M059J (cell line): ENCODE measurements around the gene ZNF135. TPM values are rescaled to one million over a fixed set of nuclear protein-coding genes. Genes with fewer than 3 reads are reported as not detected.
A peak's percentile ranks its signal among the peaks of the same experiment; 100 is the strongest.

Source experiments
- DNase-seq: peaks from one replicate; pipeline ENCODE4 v3.0.0-alpha.2; 2012; ENCODE audit warnings: low read depth
- total RNA-seq: library from RNA; depleted of rRNA; stranded (reverse); fragments of >200 nt; shearing (Covaris generic); gene quantifications from 2 replicates; pipeline ENCODE4 v1.2.3, GENCODE V29; 2014; rRNA removed

The ZNF135 gene
- total RNA-seq, result 1.8 and 2.0 TPM in 2 replicates

DNA sequence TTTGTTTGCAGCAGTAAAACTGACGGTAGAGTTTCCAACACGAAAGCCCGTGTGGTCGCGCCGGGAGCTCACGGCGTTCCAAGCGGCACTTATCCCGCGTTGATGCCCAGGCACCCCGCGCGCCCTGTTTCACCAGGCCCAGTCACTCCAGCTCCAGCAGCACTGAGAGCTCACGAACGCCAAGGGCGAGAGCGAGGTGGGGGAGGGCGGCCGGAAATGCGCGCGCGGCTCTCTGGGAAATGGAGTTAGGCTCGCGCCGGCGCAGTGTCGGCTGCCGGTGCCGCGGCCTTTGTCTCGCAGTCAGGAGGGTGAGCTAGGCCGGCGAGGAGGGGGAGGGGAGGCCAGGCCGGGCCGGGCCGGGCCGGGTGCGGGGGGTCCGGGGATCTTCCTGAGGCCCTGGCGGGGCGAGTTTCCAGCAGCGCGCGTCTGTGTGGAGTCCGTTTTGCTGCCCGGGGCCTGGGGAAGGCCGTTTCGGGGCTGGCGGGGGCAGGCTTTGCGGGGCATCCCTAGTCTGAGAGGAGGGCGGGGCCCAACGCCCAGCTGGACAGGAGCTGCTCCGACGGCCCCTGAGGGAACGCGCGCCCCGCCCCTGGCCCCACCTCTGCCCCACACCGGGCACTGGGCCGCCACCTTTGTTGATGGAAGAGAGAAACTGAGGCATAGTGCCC lies at the start of gene ZNF135:
ZNF135 (plus strand) TSS at position 280 of the 668 bp plus-strand sequence. CDS start 721 bp downstream, outside the sequence.
- DNase-seq, result peak; percentile 84

- peak; percentile 2 for DNase-seq
These were observed 49.8 kb upstream of the ZNF135 start for GRCh38 chr19:58009301-58009665.

- peak; percentile 62 for DNase-seq
These were observed 49.3 kb upstream of the ZNF135 start for GRCh38 chr19:58009666-58010301.

- no peak for DNase-seq
These were observed 48.6 kb upstream of the ZNF135 start for GRCh38 chr19:58010507-58010906.

GRCh38 chr19:58014141-58014540 lies 44.9 kb upstream of the ZNF135 start:
- DNase-seq, result no peak

DNA sequence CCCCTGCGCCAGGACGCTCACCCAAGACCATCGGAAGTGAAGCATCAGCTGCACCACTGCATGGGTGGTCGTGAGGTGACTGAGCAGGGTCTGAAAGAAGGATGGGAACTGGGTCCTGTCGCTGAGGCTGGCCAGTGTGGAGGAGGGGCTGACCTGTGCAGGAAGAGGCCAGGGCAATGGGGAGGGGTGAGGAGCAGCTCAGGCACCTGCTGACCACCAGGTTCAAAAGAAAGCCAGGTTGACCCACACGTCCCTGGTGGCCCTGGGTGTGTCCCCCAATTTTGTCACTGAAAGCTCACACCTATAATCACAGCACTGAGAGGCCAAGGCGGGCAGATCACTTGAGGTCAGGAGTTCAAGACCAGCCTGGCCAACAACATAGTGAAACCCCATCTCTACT lies 39.0 kb upstream of the ZNF135 start:
- DNase-seq, result no peak

DNA sequence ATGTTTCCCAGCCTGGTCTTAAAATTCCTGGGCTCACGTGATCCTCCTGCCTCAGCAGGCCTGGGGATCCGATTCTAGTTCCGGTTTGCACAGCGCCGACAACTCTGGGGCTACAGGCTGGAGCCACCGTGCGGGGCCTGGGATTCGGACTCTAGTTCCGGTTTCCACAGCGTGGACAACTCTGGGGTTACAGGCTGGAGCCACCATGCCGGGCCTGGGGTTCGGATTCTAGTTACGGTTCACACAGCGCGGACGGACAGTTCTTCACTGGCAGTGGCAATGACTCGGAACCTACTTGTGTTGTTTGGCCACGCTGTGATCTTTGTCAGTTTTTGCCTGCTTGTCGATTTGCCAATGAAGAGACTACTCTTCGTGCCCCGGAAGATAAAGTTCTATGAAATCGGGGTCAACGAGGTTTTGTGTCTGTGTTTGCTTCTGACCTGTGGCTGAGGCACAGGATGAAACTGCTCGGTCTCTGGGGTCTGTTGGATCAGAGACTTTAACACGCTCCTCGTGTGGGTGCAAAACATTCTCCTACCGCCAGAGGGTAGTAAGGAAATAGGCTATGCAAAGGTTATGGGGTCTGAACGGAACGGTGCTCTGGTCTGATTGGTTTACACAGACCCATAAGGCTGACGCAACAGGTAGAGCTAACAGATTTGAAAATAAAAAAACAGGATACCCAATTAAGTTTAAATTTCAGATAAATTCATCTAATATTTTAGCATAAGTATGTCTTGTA lies 37.4 kb upstream of the ZNF135 start:
- DNase-seq, result peak; percentile 43

- DNase-seq, result no peak
These were observed 36.8 kb upstream of the ZNF135 start for GRCh38 chr19:58022283-58022660.

GRCh38 chr19:58024661-58025060 lies 34.4 kb upstream of the ZNF135 start:
- no peak for DNase-seq

- DNase-seq, result peak; percentile 91
These were observed 25.2 kb upstream of the ZNF135 start, which contains the start of gene ZSCAN1 for GRCh38 chr19:58033741-58034476. Gene ZSCAN1 (plus strand): TSS chr19:58034025. CDS start chr19:58037837, 3,812 bp downstream.

DNA sequence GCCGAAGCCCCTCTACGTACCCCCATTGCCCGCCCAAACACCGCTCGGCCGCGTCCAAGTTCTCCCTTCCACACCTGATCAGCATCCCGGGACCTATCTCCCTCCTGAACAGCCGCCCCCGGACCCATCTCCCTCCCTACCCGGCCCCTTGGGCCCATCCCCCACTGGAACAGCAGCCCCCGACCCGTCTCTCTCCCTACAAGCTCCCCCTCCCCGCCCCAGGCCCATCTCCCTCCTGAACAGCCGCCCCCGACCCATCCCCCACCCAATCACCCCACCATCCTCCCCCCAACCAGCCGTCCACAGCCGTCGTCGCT lies 24.6 kb upstream of the ZNF135 start:
- no peak for DNase-seq

DNA sequence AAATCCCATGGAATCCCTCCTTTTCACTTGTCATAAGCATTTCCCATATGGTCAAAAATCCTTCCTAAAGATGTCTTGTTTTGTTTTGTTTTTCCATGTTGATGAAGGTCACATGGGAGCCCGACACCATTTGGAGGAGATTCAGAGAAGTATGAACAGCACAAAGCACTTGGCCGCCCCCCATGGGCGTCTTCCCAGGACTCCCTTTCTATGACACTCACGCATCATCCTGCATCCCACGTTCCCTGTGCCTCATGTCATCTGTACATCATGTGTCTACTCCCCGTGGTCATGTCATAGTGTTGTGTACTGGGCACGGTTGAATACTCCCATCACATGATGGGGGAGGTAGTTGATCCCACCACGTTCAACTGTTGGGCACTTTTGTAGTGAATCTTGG lies 23.2 kb upstream of the ZNF135 start:
- DNase-seq, result no peak

GRCh38 chr19:58037927-58038687 lies 21.0 kb upstream of the ZNF135 start:
- DNase-seq, result peak; percentile 9

GRCh38 chr19:58038688-58039204 lies 20.3 kb upstream of the ZNF135 start:
- DNase-seq, result no peak

- no peak for DNase-seq
These were observed 18.1 kb upstream of the ZNF135 start for GRCh38 chr19:58040751-58041525.

DNA sequence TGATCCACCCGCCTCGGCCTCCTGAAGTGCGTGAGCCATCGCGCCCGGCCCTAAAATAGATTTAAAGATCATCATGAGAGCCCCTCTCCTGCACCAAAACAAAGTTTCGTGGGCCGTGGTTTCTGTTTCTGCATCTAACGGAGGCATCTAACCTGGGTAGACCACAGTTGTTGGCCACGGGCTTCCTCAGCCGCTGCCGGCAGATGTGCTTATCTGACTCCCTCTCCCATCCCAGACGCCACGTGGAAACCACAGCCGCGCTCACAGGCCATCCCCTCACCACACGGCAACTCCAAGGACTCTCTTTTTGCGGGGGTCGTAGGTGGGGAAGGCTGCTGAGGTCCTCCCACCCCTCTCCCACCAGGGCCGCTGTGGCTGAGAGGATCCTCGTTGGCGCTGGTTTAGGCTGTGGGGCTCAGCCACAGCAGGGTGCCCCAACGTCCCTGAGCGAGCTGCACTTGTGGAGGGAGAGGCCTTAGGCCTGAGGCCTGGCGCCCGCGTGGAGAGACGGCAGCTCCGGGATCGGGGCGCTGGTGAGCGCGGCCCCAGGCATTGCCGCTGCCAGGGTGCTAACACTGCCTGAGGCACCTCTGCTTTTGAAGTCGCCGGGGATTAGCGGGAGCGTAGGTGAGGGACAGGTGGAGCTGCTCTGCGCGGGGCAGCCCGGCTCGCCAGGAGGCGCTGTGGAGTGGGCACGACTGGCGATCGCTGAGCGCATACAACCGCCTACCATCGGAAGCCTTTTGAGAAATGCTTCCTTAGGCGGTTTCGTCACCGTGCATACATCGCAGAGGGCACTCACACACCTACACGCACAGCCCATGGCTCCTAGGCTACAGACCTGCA lies 16.4 kb upstream of the ZNF135 start:
- DNase-seq, result no peak

DNA sequence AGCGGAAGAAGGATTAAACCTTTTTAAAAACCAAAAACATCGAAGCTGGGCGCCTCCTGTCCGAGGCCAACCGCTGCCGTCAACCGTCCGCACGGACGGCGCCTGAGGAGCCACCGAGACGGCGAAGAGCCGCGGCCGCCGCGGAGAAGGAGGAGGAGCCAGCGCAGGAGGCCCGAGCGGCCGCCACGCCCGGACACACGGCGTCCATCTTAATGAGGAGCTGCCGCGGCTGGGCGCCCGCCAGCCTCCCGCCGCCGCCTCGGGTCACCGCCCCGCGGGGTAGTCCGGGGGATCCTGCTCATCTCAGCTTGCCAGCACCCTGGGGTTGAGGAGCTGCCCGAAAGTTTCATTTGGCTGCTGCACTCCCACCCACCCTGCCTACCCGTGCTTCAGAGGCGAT lies 14.7 kb upstream of the ZNF135 start:
- DNase-seq, result no peak

GRCh38 chr19:58044886-58045285 lies 14.2 kb upstream of the ZNF135 start:
- DNase-seq, result no peak

- no peak for DNase-seq
These were observed 13.6 kb upstream of the ZNF135 start for GRCh38 chr19:58045411-58046050.
